ENCODE data around the gene PRXL2C.

- TF ChIP-seq CTCF (IDR thresholded peaks at IDR 0.05; ENCODE audit: low read depth, low read length) (no peak), EZH2phosphoT487 (IDR thresholded peaks at IDR 0.05; ENCODE audit: low read depth) (no peak)
Measured at GRCh38 chr9:96686638-96687335, 31.7 kb upstream of the PRXL2C start.
